Activated T-helper 1 cell treated with anti-CD3 and anti-CD28 coated beads, Interleukin-12 subunit alpha, Interleukin-12 subunit beta, Interleukin-2, Interleukin-4 antibody, amounts not matched to agents 30 ng/mL and 10 ng/mL and 1 ng/mL, durations not matched to agents 14 hours and 24 hours and 36 hours (primary cell): Measurements from ENCODE around the gene TLCD1. TPM values are rescaled to one million over a fixed set of nuclear protein-coding genes. Genes with fewer than 3 reads are reported as not detected.

Experiments
- DNase-seq: peaks from one replicate; pipeline ENCODE4 v3.0.0; 2021; ENCODE audit warnings: low spot score
- H3K27ac Mint-ChIP-seq: one replicate; pipeline ENCODE4 v1.8.0; 2021; ENCODE audit warnings: mild to moderate bottlenecking, mixed read lengths
- H3K27me3 Mint-ChIP-seq: one replicate; pipeline ENCODE4 v1.8.0; 2022; ENCODE audit warnings: mild to moderate bottlenecking, moderate library complexity, mixed read lengths; ENCODE audit not compliant: insufficient read depth
- H3K36me3 Mint-ChIP-seq: one replicate; pipeline ENCODE4 v1.8.0; 2021; ENCODE audit warnings: low read depth, mixed read lengths
- H3K4me1 Mint-ChIP-seq: one replicate; pipeline ENCODE4 v1.8.0; 2021; ENCODE audit warnings: low read depth, mixed read lengths
- H3K4me3 Mint-ChIP-seq: one replicate; pipeline ENCODE4 v1.8.0; 2021; ENCODE audit warnings: mild to moderate bottlenecking, moderate library complexity, mixed read lengths
- H3K9me3 Mint-ChIP-seq: one replicate; pipeline ENCODE4 v1.8.0; 2021; ENCODE audit warnings: mixed read lengths
- intact Hi-C: fragments of 100-400 bp; cut with micrococcal nuclease; formaldehyde crosslinking; loops from one replicate; pipeline ENCODE4 v1.15.1; 2024
- total RNA-seq: library from RNA; stranded (reverse); gene quantifications from 2 replicates; pipeline ENCODE4 v1.2.3, GENCODE V29; 2022

Gene TLCD1, protein sequence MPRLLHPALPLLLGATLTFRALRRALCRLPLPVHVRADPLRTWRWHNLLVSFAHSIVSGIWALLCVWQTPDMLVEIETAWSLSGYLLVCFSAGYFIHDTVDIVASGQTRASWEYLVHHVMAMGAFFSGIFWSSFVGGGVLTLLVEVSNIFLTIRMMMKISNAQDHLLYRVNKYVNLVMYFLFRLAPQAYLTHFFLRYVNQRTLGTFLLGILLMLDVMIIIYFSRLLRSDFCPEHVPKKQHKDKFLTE
- total RNA-seq: 9.5 and 11.5 TPM in 2 replicates

DNA sequence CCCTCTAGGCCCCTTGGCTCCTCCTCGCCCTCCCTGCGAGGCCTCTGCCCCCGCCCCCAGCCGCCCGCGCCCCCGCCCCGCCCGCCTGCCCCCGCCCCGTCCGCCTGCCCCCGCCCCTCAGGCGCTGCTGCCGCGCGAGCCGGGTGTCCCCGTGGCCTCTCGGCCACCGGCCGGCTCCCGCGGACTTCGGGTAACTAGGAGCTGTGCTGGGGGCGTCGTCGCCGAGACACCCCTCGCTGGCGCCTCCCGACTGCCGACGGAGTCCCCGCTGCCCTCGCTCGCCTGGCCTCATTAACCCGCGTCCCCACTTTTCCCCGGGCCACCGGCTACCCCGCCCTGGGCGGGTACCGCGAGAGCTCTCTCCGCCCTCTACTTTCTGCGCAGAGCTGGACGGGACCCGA is at the start of gene TLCD1:
TLCD1 (minus strand) TSS at position 8 of the 401 bp plus-strand sequence. CDS start 136 bp downstream, outside the sequence.
- peak; percentile 73 for DNase-seq
- H3K27ac Mint-ChIP-seq: peak within 1 kb of the TSS; percentile 98
- H3K9me3 Mint-ChIP-seq: no peaks in the 10 kb centered on the region
- peak within 1 kb of the TSS; percentile 97 for H3K4me3 Mint-ChIP-seq
- no peaks in the 10 kb centered on the region for H3K27me3 Mint-ChIP-seq
- intact Hi-C loops: loop anchor here (1.0 to 5.0 kb wide), 4 partner anchors 15 to 566 kb away; partner anchors contain the start of genes NUFIP2 and PROCA1
- H3K36me3 Mint-ChIP-seq: peaks cover 36% of the 10 kb centered on the region
- H3K4me1 Mint-ChIP-seq: peaks cover 70% of the 10 kb centered on the region

DNA sequence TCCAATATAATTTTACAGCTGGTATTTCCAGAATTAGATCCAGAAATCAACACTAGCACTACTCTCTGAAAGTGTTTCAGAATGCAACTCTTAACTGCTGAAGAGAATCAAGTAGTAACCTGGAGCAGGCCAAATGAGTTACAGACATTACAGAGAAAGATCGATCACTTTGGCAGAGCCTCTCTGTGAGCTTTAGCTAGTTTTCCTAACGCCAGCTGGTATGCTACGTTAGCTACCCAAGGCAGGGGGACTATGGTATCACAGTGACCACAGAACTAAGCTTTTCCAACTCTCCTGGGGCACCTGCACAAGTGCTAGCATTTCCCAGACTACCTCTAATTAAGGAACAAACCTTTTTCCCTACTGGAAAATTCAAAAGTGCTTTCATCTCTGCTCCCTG is 48.2 kb upstream of the TLCD1 start:
- Mint-ChIP-seq H3K36me3 (peaks cover 20% of the 10 kb centered on the region), H3K4me1 (peaks cover 24% of the 10 kb centered on the region), H3K27ac (no peak overlapping the region), H3K27me3 (no peaks in the 10 kb centered on the region), H3K4me3 (no peak overlapping the region), H3K9me3 (no peaks in the 10 kb centered on the region)
- no peak for DNase-seq
- intact Hi-C loops: no loop called here

DNA sequence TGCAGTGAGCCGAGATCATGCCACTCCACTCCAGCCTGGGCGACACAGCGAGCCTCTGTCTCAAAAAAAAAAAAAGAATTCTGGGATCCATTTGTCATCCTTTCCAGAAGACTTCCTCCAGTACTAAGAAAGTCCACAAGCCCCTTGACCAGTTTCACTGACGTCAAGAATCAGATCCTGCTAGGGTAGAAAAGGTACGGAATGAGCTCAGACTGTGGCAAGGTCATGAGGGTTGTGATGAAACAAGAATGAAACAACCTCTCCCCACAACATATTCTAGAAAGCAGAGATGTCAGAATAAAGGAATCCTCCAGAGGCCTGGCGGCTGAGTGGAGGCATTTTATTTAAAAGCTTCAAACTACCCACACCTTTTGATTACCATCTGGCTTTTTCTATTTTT is 47.7 kb upstream of the TLCD1 start:
- Mint-ChIP-seq H3K27me3 (no peaks in the 10 kb centered on the region), H3K9me3 (no peaks in the 10 kb centered on the region), H3K36me3 (peaks cover 16% of the 10 kb centered on the region), H3K4me3 (no peak overlapping the region), H3K27ac (no peak overlapping the region), H3K4me1 (peaks cover 20% of the 10 kb centered on the region)
- DNase-seq: no peak
- intact Hi-C loops: no loop called here

DNA sequence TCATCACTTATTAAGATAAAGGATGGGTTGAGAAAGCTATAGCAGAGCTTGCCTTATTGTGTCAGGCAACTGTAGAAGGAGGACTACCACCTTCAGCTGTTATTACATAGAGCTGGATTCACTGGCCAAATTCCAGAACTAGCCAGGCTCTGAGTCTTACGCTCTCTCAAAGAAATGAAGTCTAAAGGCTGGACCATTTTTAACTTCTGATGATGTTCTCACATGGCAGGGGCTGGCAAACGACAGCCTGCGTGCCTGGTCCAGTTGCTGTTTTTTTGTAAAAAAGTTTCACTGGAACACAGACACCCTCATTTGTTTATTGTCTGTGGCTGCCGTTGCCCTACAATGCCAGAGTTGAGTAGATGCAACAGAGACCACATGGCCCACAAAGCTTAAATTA is 39.0 kb upstream of the TLCD1 start:
- H3K4me1 Mint-ChIP-seq: peaks cover 26% of the 10 kb centered on the region
- H3K9me3 Mint-ChIP-seq: no peaks in the 10 kb centered on the region
- no peak overlapping the region for H3K4me3 Mint-ChIP-seq
- no peaks in the 10 kb centered on the region for H3K27me3 Mint-ChIP-seq
- H3K27ac Mint-ChIP-seq: peak overlapping the region; percentile 52
- no peak for DNase-seq
- H3K36me3 Mint-ChIP-seq: peaks cover 10% of the 10 kb centered on the region
- intact Hi-C loops: loop anchor here (10.0 kb wide), 1 partner anchor 350 kb away; no protein-coding TSS in a partner anchor

DNA sequence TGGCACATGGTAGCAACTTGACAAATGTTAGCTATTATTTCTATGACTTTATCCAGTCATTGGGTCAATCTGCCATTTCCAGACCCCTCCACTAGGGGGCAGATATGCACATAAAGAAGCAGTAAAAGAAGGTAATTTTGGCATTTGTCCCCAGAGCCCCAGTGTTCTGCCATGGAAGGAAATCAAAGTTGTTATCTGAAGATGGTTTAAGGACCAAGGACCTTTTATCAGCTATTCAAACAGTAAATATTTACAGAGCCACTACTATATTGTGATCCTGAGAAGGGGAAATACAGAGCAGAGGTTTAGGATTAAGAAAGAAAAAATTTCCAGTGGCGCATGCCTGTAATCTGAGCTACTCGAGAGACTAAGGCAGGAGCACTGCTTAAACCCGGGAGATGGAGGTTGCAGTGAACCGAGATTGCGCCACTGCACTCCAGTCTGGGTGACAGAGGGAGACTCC is 37.8 kb upstream of the TLCD1 start:
- Mint-ChIP-seq H3K27ac (peak overlapping the region; percentile 53), H3K4me1 (peaks cover 26% of the 10 kb centered on the region), H3K27me3 (no peaks in the 10 kb centered on the region), H3K4me3 (no peak overlapping the region), H3K9me3 (no peaks in the 10 kb centered on the region), H3K36me3 (peaks cover 16% of the 10 kb centered on the region)
- intact Hi-C loops: loop anchor here (1.0 to 10.0 kb wide), 9 partner anchors 37 to 351 kb away; partner anchors contain the start of genes DHRS13, FAM222B and FLOT2
- DNase-seq: peak; percentile 63

DNA sequence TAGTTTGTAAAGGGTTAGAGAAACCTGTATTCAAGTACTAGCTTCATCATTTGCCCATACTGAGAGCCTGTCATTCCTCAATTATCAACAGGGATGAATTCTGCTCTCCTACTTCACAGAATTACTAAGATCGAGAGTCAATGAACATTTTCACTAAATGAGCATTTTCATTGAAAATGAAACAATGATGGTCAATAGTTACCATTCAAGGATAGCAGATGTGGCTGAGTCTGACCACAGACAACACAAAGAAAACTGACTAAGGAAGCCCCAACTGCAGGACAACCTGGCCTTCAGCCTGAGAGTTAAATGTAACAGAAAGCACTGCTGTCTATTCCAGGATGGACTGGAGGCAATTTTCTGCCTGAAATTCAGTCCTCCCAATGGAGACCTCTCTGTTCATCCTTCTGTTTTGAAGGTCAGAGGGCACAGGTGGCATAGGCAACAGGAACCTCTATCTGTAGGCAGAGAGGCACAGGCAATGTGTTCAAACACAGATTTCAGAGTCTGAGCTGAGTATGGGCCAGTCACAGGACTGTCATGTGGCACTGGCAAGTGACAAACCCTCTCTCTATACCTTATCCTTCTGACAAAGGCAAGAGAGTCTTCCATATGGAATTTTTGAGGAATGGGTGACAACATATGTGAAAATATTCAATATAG is 37.2 kb upstream of the TLCD1 start:
- H3K4me3 Mint-ChIP-seq: no peak overlapping the region
- H3K9me3 Mint-ChIP-seq: no peaks in the 10 kb centered on the region
- no peaks in the 10 kb centered on the region for H3K27me3 Mint-ChIP-seq
- peak overlapping the region; percentile 34 for H3K27ac Mint-ChIP-seq
- peaks cover 20% of the 10 kb centered on the region for H3K36me3 Mint-ChIP-seq
- intact Hi-C loops: loop anchor here (1.0 to 10.0 kb wide), 9 partner anchors 36 to 352 kb away; partner anchors contain the start of genes DHRS13, FAM222B and FLOT2
- H3K4me1 Mint-ChIP-seq: peaks cover 26% of the 10 kb centered on the region
- DNase-seq: no peak

DNA sequence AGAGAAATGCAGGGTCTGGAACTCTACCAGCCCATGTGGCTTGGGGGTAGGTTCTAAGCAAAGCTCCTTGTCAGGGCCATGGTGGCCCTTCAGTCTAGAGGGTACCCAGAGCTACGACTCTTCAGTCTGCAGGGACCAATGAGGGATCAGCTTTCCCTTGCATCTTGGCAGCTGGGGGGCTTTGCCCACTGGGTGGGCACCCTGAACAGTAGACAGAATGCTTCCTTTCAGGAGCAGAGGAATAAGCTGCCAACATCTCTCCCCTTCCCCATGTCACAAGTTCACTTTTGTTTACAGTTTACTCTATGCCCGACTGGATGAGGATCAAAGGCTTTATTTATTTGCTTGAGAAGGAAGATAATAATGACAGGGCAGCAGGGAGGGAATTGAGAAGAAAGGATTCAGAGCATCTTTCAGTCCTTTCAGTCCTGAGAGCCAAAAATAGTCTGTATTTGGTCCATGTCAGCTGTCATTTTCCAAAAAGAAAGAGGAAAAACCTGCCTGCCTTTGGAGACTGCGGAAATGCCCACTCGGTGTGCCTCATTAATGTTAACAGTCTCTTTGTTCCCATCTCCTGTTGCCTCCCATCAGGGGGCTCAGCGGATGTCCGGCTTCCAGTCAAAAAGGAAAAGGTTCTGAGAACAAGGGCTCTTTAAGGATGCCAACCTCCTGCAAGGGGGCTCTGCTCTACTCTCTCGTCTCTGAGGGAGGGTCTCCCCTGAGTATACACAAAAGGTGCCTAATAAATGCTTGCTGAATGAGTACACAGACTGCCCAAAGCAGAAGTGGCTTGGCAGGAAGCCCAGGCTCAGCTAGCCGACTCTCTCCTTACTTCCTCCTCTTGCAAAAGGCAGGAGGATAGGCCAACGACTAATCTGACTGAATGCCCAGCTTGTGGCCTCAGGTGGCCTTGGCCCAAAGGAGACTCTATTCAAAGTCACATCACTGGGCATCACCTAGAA is 34.8 kb upstream of the TLCD1 start:
- Mint-ChIP-seq H3K36me3 (peaks cover 40% of the 10 kb centered on the region), H3K9me3 (no peaks in the 10 kb centered on the region), H3K4me3 (no peak overlapping the region), H3K27ac (no peak overlapping the region), H3K4me1 (peaks cover 22% of the 10 kb centered on the region), H3K27me3 (no peaks in the 10 kb centered on the region)
- no peak for DNase-seq
- intact Hi-C loops: loop anchor here (10.0 kb wide), 1 partner anchor 354 kb away; no protein-coding TSS in a partner anchor

DNA sequence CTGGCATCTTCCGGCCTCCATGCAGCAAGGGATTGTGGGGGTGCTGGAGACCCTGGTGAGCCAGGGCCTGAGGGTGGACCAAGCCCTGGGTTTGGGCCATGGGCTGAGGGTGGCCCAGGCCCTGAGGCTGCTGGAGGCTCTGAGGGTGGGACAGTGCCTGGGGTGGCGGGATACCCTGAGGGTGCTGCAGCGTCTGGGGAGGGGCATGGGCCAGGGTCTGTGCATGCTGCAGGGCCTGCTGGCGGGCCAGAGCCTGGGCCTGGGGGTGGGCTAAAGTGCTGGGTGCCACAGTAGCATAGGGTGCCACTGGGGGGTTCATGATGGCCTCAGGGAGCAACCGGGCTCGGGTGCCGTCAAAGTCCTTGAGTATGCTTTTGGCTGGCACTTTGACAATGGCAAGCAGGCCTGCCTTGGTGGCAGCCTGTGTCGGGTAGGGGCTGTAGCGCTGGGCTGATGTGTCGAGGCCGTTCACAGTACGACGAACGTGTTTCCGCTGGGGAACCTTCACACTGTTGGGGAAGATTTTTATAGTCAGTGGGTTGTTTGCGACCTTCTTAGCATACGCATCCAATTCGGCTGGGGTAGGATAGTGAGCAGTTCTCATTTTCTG is 33.3 kb upstream of the TLCD1 start:
- H3K27me3 Mint-ChIP-seq: no peaks in the 10 kb centered on the region
- no peak overlapping the region for H3K4me3 Mint-ChIP-seq
- H3K9me3 Mint-ChIP-seq: no peaks in the 10 kb centered on the region
- H3K36me3 Mint-ChIP-seq: peaks cover 36% of the 10 kb centered on the region
- H3K4me1 Mint-ChIP-seq: peaks cover 14% of the 10 kb centered on the region
- H3K27ac Mint-ChIP-seq: no peak overlapping the region
- intact Hi-C loops: no loop called here
- no peak for DNase-seq

DNA sequence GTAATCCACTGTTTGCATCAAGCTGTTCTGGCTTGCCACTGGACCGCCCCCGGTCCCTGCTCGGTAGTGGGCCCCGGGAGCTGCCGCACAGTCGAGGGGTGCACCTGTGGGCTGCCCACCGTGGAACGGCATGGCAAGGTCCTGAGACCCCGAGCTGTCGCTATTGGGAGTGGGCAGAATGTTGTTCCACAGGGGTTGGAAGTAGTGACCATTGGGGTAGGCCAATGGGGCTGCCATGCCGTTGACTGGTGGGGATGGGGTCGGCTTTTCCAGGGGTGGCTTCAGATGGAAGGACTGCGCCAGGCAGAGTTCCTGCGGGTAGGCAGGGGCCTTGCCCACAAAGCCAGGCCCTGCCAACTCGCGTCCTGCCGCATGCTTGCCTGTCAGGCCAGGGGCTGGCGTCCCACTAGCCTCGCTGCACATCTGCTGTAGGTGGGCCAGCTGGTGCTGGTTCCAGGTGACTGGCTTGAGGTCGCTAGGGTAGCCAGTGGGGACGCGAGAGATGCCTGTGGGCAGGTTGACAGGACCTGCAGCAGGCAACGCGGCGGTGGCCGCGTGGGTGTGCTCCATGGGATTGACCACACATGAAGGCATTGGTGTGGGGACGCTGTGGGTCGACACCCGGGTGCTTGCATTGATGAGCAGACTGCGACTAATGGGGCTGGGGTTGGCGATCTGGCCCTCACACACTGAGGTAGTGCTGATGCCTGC is 32.5 kb upstream of the TLCD1 start:
- intact Hi-C loops: no loop called here
- DNase-seq: no peak
- H3K36me3 Mint-ChIP-seq: peaks cover 34% of the 10 kb centered on the region
- peaks cover 9% of the 10 kb centered on the region for H3K4me1 Mint-ChIP-seq
- no peak overlapping the region for H3K27ac Mint-ChIP-seq
- H3K27me3 Mint-ChIP-seq: no peaks in the 10 kb centered on the region
- no peaks in the 10 kb centered on the region for H3K9me3 Mint-ChIP-seq
- no peak overlapping the region for H3K4me3 Mint-ChIP-seq

DNA sequence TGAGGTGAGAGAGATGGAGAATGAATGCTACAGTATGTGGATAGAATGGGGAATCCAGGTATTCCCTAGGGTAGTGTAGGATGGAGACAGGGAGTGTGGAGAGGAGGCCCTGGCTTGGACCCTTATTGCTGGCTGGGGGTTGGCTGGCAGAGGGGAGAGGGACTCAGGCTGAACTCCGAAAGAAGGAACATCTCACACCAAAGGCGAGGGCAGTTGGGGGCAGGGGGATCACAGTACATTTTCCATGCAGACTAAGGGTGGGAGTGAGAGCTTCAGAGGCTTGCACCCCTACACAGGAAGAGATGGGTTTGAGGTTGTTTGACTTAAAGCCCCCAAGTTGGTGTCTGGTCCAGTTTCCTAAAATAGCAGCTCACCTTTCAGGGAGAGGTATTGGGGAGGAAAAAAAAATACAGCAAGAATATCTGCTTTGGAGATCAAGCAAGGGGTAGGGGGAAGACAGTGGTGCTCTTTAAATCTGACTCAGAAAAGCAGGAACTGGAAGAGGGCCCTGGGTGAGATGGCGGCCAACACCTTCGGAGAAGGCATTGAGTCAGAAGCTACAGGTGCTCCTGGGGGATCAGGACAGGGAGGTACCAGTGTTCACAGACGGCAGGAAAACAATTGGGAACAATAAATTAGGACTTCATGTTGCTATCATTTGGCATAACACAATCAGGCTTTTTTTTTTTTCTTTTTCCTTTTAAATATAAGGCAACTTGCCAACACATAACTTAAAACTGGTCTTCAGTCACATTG is 30.2 kb upstream of the TLCD1 start:
- H3K4me1 Mint-ChIP-seq: no peaks in the 10 kb centered on the region
- H3K27ac Mint-ChIP-seq: peak overlapping the region; percentile 67
- intact Hi-C loops: no loop called here
- H3K27me3 Mint-ChIP-seq: no peaks in the 10 kb centered on the region
- no peak for DNase-seq
- H3K9me3 Mint-ChIP-seq: no peaks in the 10 kb centered on the region
- H3K36me3 Mint-ChIP-seq: peaks cover 30% of the 10 kb centered on the region
- no peak overlapping the region for H3K4me3 Mint-ChIP-seq

DNA sequence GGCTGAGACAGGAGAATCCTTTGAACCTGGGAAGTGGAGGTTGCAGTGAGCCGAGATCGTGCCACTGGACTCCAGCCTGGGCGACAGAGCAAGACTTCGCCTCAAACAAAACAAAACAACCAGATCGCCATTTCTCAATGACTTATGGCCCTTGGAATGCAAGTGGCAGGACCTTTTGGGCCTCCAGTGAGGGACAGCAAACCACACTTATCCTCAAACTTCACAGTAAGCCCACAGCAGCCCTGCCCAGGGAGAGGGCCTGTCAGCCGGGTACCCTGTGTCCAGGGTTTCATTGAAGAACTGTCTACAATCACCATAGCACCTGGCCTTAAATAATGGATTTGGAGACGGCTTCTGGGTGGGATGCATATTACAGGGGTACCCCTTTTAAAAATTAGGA is 29.5 kb upstream of the TLCD1 start:
- Mint-ChIP-seq H3K36me3 (peaks cover 33% of the 10 kb centered on the region), H3K27ac (no peak overlapping the region)
- intact Hi-C loops: no loop called here

More for the DNA sequence above, 29.5 kb upstream of the TLCD1 start:
- Mint-ChIP-seq H3K4me1 (no peaks in the 10 kb centered on the region), H3K4me3 (no peak overlapping the region), H3K9me3 (no peaks in the 10 kb centered on the region), H3K27me3 (no peaks in the 10 kb centered on the region)
- DNase-seq: no peak
